GDM1 (cell line): ENCODE data around the gene CLTCL1.
"Not testable (repeated sequence)": the region's sequence is repeated elsewhere in the genome, so short reads cannot be mapped to it uniquely, and the experiment has no call there.

Experiments
- DNase-seq: peaks from one replicate; lab custom pipeline; 2025; lab: John Stamatoyannopoulos, UW

The CLTCL1 gene

DNA sequence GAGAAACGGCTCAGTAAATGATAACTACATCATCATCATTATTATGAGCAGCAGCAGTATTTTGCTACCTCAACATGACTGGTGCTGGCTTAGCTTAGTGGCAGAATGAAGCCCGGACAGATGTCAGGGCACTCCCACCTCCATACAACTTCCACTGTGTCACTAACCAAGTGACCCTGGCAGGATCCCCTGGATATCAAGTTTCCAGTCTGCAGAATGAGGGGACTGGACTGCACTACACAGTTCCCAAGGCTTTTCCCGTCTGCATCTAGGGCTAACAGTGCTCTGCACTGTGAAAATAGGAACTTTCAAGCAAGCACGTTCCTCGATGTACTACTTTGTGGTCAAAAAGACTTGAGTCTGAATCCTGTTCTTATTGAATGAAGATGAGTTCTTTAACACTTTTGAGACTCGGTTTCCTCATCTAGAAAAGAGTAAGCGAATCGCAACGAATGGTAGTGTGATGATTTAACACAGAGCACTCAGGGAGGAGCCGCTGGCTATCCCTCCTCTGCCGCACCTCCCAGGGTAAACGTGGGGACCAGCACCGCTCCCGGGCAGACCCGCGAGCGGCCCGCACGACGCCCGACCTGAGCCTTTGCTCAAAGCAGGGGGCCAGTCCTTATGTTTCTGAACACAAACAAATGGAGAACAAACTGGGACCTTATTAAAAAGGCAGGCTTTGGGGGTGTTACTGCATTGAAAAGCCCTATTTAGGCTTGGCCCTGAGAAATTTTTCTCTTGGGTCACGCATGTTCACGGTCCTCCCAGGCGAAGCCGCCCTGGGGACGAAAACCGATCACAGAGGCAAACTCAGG is 910 bp downstream of the CLTCL1 start:
- no peak for DNase-seq

- DNase-seq: no peak
Observed at GRCh38 chr22:19289475-19290161, 1.9 kb downstream of the CLTCL1 start.

- DNase-seq: no peak
Observed at GRCh38 chr22:19287889-19288288, 3.6 kb downstream of the CLTCL1 start.

DNA sequence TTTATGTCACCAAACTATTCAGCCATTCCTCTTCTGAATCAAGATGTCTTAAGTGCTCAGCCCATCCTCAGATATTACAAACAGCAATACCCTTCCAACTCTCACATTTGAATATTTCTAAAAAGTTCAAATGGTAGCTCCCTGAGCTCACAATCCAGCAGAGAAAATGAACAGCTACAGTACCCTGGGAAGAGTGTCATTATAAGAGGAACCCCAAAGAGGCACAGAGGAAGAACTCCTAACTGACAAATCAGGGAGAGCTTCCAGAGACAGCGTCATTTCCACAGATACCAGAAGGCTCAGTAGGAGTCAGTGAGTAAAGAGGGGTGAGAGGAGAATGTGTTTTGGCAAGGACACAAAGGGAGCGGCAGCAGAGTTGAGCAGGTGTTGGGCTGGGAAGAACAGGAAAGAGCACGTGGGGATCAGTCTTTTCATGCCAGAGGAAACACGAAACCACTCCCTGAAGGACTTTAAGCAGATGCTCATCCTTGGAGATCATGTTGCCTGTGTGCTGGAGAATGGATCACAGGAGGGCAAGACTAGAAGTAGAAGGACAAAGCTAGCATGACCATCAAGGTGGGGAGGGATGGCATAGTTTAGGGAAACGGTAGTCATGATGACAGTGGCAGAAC is 4.3 kb downstream of the CLTCL1 start:
- DNase-seq: no peak

DNA sequence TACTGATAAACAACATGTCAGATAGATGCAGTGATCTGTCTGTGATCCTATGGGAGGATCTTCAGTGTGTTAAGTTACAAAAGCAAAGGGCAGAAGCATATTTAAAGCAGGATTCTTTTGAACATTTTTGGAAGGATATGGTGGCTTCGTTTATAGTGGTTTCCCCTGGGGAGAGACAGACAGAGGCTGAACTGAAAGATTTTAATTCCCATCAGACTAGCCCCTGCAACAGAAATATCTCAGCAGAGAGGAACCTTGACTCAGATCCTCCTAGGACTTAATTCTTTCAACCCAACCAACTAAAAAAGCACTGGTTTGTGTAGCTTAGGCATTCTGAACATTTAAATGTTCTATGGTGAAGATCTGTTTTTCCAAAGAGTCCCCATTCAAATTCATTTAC is 5.7 kb downstream of the CLTCL1 start:
- DNase-seq: no peak

DNA sequence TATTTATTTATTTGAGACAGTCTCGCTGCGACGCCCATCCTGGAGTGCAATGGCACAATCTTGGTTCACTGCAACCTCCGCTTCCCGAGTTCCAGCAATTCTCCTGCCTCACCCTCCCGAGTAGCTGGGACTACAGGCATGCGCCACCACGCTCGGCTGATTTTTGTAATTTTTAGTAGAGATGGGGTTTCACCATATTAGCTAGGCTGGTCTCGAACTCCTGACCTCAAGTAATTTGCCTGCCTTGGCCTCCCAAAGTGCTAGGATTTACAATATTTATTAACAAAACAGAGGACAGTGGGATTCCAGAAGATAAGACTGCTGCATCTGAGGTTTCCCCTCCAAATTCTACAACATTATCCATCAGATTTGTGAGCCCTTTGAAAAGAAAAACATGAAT is 12.4 kb downstream of the CLTCL1 start:
- DNase-seq: not testable (repeated sequence)

DNA sequence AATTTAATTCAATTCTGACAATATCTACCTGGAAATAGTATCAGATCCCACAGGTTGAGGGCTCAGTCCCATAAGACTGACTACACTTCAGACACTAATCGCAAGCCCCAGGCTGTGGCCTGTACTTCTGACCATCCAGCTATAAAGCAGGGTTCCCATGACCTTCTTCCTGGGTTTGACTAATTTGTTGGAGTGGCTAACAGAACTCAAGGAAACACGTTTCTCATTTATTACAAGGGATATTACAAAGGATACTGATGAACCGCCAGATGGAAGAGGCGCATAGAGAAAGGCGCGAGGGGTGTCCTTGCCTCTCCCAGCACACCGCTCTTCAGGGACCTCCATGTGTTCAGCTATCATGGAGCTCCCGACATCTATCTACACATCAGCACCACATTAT is 13.7 kb downstream of the CLTCL1 start:
- no peak for DNase-seq

DNA sequence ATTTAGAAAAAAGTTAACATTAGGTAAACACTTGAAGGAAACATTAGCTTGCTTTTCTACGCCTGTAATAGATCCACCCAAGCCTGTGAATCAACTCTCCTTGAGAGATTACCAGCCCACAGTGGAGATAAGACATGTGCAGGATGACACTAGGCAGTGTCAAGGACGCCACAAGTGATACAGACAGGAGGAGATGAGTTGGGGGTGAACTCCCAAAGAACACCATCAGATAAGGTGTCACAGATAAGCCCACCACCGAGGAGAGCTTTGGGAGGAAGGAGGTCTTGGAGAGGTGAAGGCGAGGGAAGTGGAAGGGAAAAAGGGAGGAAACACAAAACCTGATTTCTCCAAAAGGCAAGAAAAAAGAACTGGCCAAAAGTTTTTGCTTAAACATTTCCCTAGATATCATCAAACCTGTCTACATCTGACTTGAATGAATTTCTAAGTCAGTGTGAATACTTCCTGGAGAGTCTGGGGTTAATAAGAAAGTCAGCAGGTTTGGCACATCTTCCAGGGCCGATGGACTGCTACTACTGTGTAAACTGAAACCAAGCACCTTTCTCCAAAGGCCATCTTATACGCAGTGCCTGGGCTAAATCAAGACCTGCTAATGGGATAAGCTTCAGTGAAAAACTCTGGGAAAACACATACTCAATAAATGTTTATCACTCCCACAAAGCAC is 15.5 kb downstream of the CLTCL1 start:
- no peak for DNase-seq

- no peak for DNase-seq
Observed at GRCh38 chr22:19275513-19275912, 16.0 kb downstream of the CLTCL1 start.

- DNase-seq: no peak
Observed at GRCh38 chr22:19275104-19275503, 16.4 kb downstream of the CLTCL1 start.

GRCh38 chr22:19271856-19272535 is 19.5 kb downstream of the CLTCL1 start:
- no peak for DNase-seq

DNA sequence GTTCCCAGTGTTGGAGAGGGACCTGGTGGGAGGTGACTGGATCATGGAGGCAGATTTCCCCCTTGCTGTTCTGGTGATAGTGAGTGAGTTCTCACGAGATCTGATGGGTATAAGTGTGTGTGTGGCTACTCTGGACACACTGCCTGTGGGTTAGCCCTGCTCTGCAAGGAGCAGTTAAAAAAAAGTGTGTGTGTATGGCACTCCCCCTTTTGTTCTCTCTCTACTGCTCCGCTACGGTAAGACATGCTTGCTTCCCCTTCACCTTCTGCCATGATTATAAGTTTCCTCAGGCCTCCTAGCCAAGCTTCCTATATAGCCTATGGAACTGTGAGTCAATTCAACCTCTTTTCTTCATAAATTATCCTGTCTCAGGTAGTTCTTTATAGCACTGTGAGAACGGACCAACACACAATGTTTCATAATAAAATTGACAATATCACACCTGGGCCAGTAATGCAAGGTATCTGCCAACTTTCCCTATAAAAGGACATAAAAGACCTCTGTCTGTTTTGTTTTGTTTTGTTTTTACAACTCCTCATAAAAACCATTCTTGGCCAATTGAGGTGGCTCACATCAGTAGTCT is 20.2 kb downstream of the CLTCL1 start:
- DNase-seq: no peak

GRCh38 chr22:19270873-19271272 is 20.6 kb downstream of the CLTCL1 start:
- DNase-seq: no peak

DNA sequence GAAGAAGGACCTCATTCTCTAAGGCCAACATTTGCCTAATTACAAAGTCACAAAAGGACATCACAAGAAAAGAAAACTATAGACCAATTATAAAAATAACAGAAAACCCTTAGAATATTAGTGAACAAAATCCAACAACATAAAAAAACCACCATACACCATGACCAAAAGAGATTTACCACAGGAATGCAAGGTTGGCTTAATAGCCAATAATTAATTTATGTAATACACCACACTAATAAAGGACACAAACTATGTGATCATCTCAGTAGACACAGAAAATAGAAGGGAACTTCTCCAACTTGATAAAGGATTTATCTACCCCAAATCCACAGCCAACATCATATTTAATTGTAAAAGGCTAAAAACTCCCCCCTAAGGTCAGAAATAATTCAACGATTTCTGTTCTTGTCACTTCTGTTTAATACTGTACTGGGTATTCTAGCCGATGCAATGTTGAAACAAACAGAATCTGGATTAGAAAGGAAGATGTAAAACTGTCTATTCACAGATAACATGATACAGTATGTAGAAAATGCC is 24.9 kb downstream of the CLTCL1 start:
- no peak for DNase-seq

GRCh38 chr22:19265779-19266178 is 25.7 kb downstream of the CLTCL1 start:
- DNase-seq: no peak

DNA sequence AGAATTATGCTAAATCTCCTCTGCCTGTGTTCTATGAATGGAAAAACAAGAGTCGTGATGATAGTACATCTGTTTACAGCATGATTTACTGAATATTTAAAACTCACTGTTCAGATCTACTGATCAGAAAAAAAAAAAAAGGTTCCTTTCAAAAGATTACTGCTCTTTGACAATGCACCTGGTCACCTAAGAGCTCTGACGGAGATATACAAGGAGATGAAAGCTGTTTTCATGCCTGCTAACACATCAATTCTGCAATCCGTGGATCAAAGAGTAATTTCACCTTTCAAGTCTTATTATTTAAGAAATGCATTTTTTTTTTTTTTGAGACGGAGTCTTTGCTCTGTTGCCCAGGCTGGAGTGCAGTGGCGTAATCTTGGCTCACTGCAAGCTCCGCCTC is 30.7 kb downstream of the CLTCL1 start:
- DNase-seq: no peak

GRCh38 chr22:19260194-19260593 is 31.3 kb downstream of the CLTCL1 start:
- no peak for DNase-seq

DNA sequence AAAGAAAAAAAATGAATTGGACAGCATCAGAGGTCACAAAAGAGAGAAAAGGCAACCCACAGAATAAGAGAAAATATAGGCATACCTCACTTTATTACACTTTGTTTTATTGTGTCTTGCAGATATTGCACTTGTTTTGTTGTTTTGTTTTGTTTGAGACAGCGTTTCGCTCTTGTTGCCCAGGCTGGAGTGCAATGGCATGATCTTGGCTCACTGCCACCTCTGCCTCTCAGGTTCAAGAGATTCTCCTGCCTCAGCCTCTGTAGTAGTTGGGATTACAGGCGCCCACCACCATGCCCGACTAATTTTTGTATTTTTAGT is 32.6 kb downstream of the CLTCL1 start:
- not testable (repeated sequence) for DNase-seq

DNA sequence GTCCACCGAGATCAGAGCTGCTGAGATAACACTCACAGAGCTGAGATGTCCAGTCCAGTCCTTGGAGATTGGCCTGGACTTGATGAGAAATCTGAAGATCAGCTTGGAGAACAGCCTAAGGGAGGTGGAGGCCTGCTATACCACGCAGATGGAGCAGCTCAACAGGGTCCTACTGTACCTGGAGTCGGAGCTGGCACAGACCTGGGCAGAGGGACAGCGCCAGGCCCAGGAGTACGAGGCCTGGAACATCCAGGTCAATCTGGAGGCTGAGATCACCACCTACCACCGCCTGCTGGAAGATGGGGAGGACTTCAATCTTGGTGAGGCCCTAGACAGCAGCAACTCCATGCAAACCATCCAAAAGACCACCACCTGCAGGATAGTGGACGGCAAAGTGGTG is 33.1 kb downstream of the CLTCL1 start:
- DNase-seq: no peak

- DNase-seq: not testable (repeated sequence)
Observed at GRCh38 chr22:19256362-19256761, 35.2 kb downstream of the CLTCL1 start.

DNA sequence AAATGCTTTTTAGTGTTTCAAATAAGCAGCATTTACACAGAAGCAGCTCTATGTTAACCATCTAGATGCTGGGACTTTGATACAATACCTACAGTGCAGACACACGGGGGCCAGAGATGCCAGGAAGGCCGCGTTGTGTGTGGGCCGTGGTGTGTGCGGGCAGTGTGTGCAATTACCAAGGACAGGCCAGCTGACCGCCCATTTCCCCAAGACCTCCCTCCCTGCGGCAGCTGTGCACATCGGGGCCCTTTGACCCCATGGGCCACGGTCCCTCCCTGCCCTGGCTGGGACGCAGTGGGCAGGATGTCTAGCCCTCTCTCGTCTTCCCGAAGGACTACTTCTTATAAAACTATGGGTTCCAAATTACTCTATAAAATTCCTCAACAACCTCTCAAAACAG is 38.4 kb downstream of the CLTCL1 start:
- no peak for DNase-seq
